HG03108 (cell line): ENCODE data around the gene OR1E2.
"Not testable (repeated sequence)": the region's sequence is repeated elsewhere in the genome, so short reads cannot be mapped to it uniquely, and the experiment has no call there.

Source experiments
- ATAC-seq: cut with Tn5 transposase; IDR thresholded peaks from one replicate; pipeline ENCODE4 v1.9.1; 2021; ENCODE audit warnings: moderate library complexity; ENCODE audit not compliant: unreplicated experiment

The OR1E2 gene

GRCh38 chr17:3433741-3434140, at the start of gene OR1E2:
Gene OR1E2 (minus strand): TSS chr17:3433841. CDS start chr17:3433841, 0 bp downstream.
- no peak for ATAC-seq

DNA sequence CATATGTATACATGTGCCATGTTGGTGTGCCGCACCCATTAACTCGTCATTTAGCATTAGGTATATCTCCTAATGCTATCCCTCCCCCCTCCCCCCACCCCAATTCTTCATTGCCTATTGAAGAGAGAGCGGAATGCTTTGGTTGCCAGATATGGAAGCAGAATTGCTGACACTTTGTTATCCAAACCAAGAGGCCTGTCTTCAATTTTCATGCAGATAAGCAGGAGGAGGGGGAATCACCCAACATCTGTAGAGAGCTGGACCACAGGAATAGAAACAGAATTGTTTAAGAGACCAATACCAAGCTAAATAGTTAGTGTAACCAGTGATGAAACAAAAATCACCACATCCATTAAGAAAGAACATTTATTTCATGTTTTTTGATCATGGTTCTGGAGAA, 49.2 kb upstream of the OR1E2 start:
- ATAC-seq: no peak

DNA sequence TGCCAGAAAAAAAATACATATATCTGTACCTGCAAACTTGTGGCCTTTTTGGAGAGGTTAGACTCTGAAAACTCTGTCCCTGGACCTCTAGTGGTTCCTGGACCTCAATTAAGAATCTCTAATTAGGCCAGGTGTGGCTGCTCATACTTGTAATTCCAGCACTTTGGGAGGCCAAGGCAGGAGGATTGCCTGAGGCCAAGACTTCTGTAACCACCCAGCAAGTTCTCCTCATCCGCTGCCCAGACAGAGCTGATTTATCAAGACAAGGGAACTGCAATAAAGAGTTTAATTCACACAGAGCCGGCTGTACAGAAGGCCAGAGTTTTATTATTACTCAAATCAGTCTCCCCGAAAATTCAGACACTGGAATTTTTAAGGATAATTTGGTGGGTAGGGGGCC, 46.3 kb upstream of the OR1E2 start:
- no peak for ATAC-seq

GRCh38 chr17:3475812-3476610, 42.4 kb upstream of the OR1E2 start, which contains the start of gene ASPA:
Gene ASPA (plus strand): TSS chr17:3475997. CDS start chr17:3476160, 163 bp downstream.
- ATAC-seq: no peak

- ATAC-seq: no peak
Measured at GRCh38 chr17:3475251-3475685, 41.6 kb upstream of the OR1E2 start.

DNA sequence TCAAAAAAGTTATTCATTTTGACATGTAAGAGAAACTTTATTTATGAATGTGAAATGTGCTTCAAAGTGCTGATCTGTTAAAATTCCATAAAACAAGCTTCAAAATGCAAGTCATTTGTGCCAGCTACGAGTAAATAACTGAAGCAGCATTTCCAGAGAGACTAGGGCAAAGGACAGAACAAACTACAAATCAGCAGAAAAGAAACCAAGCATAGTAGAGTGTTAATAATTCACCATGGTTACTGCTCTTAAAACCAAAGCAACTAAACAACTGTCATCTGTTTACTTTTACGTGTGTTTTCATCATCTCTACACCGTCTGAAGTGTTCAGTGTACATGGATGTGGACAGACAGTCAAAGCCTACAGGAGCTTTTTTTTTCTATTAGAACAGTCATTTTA, 40.6 kb upstream of the OR1E2 start:
- ATAC-seq: no peak

DNA sequence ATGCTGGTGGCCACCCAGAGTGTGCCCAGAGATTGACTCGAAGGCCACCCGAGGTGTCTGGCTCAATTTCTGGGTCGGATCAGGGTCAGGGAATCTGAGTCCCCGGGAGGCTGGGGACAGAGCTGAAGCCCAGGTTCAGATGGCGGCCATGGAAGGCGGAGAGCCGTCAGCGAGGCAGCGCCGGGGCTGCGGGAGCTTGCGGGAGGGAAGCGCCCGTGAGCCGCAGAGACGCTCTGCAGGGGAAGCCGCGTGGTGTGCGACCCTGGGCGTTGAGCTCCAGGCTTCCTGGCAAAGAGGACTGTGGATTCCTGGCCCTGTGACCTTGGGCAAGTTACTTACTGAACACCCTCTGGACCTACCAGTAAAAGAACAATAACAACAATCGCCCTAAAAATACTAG, 38.5 kb upstream of the OR1E2 start:
- no peak for ATAC-seq

GRCh38 chr17:3471599-3471998, 38.0 kb upstream of the OR1E2 start, which contains the start of gene SPATA22:
Gene SPATA22 (minus strand): TSS chr17:3471819. CDS start chr17:3469325, 2,494 bp downstream.
- ATAC-seq: no peak

DNA sequence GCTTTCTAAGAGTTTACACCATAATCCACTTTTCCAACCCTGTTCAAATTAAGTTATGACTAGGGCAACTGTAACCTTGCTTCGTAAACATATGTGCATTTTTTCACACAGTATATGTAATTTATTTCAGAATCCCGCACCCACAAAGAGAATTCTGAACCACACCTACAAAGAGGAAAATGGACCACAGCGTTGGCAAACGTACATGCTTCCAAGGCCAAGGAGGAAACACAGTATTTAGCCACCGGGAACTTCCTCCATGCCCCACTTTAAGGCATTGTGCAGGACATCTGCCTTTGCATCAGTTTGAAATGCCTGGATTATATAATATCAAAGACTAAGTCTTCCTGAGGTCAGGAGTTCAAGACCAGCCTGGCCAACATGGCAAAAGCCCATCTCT, 35.9 kb upstream of the OR1E2 start:
- ATAC-seq: no peak

GRCh38 chr17:3466355-3466754, 32.7 kb upstream of the OR1E2 start:
- not testable (repeated sequence) for ATAC-seq

DNA sequence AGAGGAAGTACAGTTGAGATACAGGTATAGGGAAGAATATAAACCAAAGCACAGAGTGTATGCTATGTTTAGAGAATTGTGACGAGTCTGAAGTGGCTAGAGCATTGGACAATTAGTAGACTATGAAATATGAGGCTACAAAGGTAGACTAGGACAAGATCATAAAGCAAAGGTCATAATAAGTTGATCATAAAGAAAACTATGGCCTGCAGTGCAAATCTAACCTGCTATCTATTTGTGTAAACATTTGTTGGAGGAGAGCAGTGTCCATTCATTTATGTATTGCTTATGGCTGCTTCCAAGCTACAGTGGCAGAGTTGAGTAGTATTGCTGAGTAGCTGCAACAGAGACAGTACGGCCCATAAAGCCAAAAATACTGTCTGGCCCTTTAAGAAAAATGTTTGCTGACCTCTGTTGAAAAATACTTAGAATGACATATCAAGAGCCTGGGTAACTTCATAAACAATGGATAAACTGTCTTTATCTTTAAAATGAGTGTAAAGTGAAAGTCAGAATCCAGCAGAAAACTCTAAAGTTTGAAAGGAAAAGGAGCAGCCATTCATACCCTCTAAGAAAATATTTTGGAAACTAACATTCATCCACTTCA, 14.5 kb upstream of the OR1E2 start:
- no peak for ATAC-seq

DNA sequence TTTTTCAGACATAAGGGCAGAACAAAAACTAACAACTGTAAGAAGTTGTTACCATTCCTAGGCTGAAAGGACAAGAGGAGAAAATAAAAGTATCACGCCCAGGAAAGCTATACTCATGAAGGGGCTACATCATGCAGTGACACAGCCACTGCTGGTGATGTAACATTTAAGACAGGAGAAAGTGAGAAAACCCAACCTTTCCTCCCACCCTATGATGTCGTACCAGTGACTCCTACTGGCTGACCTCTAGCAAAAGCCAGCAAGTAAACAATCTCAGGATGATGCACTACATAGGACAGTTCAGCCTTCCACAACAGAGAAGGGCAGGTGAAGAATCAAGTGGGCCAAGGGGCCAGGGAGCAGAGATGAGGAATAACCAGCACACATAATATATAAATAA, 14.0 kb upstream of the OR1E2 start:
- no peak for ATAC-seq

DNA sequence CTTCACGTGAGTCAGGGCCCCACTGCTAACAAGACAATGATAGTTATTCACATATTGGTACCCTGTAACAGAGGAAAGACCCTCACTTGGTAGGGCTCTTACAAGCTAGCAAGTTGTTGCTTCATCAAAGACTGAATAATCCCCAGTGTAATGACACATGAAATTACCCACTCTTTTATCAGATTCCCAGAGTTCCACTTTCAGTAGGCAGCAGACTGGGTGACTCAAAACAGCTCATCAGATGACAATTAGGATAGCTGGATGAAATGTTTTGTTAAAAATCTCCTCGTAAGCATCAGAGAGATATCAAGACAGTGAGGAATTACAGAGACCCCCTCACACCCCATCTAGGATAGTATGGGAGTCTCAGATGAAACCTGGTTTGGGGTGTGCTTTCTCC, 6.8 kb upstream of the OR1E2 start:
- ATAC-seq: no peak

DNA sequence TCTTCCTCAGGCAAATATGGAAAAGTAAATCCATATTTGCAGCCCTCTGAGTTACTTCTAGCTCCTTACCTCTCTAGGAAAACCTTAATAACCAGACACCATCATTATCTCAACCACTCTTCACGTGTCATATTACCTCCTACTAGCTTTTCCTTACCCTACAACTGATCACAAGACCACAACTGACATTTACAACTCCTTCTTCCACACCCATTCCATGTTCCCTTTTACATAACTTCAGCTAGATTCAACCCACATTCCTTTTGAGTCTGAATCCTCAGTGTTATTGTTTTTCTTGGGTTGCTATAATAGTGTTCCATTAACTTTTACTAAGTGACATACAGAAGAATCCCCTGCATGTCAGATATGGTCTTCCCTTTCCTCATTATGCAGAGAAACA, 4.7 kb upstream of the OR1E2 start:
- ATAC-seq: no peak

- ATAC-seq: not testable (repeated sequence)
Measured at GRCh38 chr17:3433215-3433614, 426 bp downstream of the OR1E2 start.

DNA sequence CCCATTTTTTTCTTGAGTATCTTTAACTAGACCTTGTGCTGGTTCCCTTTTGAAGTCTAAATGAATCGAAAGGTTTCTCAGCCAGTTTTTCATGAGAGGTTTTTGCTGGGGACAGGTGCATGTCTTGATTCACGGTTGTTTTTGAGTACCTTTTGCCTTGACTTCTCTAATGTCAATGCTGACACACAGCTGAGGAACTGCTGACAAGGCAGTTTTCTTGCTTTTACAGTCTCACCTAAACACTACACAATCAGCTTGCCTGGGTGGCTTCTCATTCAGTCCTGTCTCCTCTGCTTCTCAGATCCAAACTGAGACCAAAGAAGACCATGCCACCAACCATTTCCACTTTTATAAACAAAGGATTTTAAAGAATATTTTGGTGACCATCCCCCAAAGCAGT, 15.4 kb downstream of the OR1E2 start:
- no peak for ATAC-seq

DNA sequence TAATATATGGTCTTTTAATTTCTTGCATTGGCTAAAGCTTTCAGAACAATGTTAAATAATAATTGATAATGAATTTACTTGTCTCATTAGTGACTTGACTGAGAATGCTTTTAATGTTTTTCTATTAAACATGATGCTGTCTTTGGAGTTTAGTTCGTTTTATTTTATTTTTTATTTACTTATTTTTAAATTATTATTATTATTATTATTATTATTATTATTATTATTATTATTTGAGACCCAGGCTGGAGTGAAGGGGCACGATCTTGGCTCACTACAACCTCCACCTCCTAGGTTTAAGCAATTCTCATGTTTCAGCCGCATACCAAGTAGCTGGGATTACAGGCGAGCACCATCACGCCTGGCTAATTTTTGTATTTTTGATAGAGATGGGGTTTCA, 18.0 kb downstream of the OR1E2 start:
- no peak for ATAC-seq

- ATAC-seq: not testable (repeated sequence)
Measured at GRCh38 chr17:3412216-3412615, 21.4 kb downstream of the OR1E2 start.

GRCh38 chr17:3411070-3411469, 22.6 kb downstream of the OR1E2 start, which contains the start of gene OR3A3:
Gene OR3A3 (plus strand): TSS chr17:3411370.
- ATAC-seq: no peak

- not testable (repeated sequence) for ATAC-seq
Measured at GRCh38 chr17:3403856-3404255, 29.8 kb downstream of the OR1E2 start.

DNA sequence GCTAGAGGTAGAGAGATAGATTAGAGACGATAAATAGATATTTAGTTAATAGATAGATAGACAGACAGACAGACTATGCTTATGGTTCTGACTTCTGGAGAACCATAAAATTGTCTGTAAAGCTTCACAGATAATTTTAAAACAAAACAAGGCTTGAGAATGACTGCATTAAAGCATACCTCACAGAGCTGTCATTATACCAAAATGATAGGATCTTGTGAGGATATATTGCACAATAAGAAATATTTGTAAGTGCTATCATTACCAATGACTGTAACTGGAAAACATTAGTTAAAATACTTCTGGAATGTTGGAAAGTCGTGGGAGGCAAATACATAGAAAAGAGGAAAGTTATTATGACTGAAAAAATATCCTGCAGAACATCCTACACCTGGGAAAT, 31.9 kb downstream of the OR1E2 start:
- no peak for ATAC-seq

DNA sequence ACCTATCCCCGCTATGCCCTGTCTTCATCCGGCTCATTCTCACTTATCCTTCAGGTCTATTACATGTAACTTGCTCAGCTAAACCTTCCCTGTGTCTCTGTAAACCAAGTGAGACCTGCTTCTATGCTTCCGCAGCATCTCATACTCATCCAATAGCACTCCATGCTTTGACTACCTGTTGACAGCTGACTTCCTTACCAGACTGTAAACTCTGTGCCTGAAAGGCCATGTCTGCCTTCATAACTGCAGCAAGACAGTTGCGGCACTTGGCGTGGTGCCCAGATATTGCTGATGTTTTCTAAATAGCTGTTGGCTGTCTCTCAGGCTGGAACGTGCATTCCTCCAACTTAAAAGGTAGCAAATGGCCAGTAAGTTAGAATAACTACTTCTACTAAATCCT, 33.6 kb downstream of the OR1E2 start:
- ATAC-seq: no peak
